Measurements from ENCODE around the gene TRAPPC1.

GRCh38 chr17:7910711-7911110, 21.0 kb downstream of the TRAPPC1 start:
- TF ChIP-seq CTCF (IDR thresholded peaks at IDR 0.05), result no peak
- no peak for TF ChIP-seq POLR2A (IDR thresholded peaks at IDR 0.05)

Measured in right lobe of liver (tissue), 4 donors.